ELF-1 (cell line): ENCODE results near the gene C6orf47.

Source experiments
- DNase-seq: peaks from one replicate; pipeline ENCODE4 v3.0.0-alpha.2; 2016; ENCODE audit warnings: low read depth, low spot score

The C6orf47 gene

DNA sequence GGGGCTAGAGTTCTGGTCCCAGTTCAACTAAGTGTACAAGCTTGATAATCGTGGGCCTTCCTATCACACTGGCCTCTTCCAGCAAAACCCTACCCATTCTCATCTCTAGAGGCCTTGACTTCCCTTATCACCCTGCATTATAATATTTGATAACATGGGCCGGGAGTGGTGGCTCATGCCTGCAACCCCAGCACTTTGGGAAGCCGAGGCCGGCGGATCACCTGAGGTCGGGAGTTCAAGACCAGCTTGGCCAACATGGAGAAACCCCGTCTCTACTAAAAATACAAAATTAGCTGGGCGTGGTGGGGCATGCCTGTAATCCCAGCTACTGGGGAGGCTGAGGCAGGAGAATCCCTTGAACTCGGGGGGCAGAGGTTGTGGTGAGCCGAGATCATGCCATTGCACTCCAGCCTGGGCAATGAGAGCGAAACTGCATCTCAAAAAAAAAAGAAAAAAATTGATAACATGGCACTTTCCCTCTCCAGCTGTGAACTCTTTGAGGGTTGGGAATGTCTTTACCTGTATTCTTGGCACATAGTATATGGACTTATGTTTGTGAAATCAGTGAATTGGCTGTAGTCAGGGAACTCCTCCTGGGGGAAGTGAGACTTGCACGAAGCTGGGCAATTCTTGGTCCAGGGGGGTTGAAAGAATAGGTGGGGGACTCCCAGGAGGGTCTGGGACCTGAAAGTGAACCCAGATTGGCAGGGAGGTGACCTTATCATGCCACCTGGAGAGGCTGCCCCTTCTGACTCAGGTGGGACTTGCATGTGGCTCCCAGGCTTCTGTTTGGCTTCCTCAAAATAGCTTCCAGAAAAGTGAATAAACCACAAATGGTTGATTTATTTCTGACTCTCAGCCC lies 915 bp upstream of the C6orf47 start:
- DNase-seq, result no peak

DNA sequence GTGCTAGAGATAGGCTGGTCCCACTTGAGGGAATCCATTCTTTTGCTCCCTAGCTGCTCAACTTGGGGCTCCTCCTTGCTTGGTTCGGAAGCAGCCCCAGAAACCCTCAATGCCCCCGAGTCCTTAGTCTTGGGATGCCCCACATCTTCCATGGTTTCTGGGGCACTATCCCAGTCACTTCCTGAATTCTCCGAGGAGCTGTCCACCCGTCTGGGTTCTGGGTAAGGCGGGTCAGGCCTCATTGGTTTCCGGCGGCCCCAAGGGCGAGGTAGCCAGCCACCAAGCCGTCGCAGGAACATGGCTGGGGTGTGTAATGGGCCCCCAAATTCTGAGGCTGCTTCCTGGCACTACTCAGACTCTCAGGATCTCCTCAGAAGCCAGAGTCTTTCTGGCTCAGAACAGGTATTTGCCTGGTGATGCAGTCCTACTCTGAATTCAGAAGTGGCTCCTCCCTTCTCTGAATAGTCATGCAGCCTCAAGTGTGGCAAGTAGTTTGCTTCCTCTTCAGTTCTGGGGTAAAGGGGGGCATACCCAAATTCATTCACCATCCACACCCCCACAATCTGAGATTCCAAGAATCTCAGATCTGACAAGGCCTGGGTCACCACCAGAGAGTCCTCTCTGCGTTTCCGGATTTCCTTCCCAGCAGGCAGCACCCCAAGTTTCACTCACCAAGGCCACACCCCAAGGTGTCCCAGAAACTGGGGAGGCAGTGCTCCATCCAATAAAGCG lies 763 bp downstream of the C6orf47 start:
- peak; percentile 38 for DNase-seq

DNA sequence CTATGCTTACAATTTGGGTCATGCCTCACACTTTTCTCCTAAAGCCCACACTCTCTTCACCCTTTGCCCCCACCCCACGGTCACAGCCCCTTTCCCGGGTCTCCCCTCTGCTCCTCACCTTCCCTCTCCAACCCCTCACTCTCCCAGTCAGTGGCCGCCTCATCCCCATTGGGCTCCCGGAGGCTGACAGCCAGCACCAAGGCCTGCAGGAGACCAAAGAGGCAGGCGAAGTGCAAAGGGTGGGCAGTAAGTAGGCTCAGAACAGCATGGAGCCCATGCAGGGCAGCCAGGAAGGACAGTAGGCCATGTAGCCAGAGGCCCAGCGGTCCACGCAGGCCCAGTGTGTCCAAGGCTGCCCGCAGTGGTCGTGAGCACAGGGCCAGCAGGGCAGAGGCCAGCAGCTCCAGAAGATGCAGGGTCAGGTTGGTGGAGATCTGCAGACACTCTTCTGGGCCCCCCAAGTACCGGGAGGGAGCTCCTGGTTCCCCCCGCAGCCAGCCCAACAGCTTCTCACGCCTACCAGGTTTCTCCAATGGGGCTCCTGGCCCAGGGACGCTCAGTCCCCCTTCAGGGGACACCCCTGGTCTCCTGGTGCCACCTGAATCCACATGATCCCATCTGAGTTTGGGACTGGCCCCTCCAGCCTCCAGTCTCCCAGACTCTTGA lies 1.5 kb downstream of the C6orf47 start:
- DNase-seq, result no peak

GRCh38 chr6:31658158-31658688 lies 2.4 kb downstream of the C6orf47 start:
- DNase-seq, result no peak

DNA sequence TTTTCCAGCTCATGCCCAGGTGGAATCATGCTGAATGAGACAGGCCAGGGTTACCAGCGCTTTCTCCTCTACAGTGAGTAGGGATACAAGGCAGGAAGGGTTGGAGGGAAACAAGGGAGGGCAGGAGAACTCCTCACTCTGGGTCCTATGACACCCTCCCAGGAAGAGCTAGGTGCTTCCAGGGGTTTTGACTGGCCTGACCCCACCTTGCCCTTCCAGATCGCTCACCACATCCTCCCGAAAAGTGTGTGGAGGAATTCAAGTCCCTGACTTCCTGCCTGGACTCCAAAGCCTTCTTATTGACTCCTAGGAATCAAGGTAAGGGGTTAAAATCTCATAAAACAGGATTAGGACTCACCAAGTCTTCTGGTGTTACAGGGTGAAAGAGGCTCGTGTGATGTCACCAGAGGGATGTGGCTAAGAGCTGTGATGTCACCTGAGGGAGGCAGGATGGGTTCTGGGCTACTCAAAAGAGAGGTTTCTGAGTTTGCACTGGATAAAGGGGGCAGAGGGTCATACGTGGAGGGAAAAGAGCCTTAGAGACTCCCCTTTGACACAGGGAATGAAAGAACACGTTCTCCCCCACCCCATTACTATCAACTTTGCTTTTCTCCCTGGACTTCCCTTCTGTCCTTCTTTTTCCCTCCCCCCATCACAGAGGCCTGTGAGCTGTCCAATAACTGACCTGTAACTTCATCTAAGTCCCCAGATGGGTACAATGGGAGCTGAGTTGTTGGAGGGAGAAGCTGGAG lies 3.0 kb downstream of the C6orf47 start:
- no peak for DNase-seq

GRCh38 chr6:31655349-31656237 lies 5.0 kb downstream of the C6orf47 start, which contains the start of gene APOM:
APOM (plus strand) TSS chr6:31655894; CDS start chr6:31655967, 73 bp downstream.
- no peak for DNase-seq

DNA sequence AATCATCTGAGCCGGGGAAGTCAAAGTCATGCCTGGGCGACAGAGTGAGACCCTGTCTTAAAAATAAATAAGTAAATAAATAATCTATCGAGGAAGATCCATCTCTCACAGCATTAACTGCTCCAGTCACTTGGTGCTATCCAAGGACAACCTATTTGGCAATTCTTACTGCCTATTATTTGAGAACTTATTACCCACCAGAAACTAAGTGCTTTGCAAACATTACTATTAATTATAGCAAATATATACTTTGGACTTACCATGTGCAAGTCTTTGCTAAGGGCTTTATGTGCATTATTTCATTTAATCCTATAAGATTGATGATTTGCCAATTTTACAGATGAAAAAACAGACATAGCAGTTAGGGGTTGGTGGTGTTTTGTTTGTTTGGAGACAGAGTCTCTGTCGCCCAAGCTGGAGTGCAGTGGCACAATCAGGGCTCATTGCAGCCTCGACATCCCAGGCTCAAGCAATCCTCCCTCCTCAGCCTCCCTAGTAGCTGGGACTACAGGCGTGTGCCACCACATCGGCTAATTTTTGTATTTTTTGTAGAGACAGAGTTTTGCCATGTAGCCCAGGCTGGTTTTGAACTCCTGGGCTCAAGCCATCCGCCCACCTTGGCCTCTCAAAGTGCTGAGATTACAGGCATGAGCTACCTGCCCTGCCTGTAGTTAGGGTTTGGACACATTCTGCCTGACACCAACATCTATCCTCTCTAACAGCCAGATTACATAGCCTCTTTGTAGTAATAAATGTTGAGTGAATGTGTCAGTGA lies 5.8 kb downstream of the C6orf47 start:
- DNase-seq, result no peak

DNA sequence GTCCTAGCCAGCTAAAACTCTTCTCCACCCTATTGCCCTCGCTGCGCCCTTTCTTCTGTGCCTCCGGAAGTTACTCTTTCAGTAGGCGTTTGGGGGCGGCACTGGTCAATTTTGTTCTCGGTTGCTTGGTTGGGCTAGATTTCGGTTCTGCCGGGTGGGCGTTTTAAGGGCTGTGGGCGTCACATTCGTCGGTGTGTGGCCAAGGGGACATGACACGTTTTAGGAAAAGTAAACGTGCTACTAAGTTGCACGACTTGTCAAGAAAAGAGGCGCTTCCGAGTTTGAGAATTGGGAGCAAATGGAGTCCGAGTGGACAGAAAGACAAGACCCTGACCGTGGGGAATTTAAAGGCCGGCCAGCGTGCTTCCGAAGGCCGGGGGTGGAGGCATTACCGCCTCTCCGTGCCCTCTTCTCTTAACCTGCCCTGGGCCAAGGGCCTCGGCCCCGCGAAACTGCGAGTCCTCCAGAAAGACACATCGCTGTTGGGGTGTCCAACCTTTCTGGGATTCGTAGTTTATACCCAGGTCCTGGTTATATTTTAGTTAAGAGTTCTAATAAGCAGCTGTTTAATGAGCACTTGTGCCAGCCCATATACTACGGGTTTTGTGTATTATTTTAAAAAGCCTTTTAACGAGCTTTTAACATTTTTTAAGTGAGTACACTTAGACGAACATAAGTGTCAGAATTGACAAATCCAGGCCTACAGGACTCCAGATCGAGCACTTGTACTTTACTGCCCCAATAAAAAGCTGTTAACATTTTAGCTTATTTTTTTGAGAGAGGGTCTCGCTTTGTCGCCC lies 7.5 kb downstream of the C6orf47 start:
- DNase-seq, result peak; percentile 98

GRCh38 chr6:31651602-31652191 lies 8.9 kb downstream of the C6orf47 start:
- DNase-seq, result peak; percentile 93

DNA sequence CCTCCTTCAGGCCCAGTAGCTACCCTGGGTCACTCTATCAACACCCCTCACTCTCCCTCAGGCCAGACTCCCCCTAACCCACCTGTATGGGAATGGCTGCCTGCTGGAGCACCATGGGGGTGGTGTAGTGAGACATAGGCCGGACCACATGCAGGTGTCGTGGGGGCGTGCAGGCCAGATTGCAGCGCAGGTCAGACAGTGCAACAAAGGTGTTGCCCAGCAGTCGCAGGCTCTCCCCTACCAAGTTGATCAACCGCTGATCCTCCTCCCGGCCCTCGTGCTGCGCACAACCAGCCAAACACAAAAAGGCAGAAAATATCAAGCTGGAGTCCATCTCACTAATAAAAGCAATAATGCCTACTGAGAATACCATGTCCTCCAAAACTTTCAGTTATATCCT lies 15.3 kb downstream of the C6orf47 start:
- no peak for DNase-seq

DNA sequence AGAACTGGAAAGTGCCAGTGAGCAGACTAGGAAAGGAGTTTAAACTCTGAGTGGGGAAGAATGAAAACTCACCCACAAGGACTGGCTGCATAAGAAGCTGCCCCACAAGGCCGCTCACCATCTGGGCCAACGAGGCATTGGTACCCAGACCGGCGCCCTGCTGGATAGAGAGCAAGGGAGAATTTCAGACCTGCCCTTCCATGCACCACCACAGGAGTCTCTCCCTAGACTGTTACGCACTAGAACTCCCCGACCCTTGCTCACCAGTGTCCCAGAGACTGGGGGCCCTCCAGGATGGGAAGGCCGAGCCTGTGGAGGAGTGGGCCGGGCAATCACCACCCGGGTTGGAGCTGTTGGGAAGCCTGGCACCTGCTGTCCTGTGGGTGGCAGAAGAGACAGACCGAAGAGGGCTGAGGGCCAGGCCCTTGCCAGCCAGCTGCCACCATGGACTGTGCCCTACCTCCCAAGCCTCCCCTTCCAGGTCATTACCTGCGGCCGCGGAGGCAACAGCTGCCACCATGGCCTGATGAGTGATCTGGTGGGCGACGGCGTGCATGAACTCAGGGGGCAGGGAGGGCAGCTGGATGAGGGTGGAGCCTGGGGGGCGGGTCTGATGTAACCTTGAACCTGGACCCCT lies 16.6 kb downstream of the C6orf47 start:
- DNase-seq, result no peak

- no peak for DNase-seq
Measured at GRCh38 chr6:31642798-31643570, 17.6 kb downstream of the C6orf47 start.

DNA sequence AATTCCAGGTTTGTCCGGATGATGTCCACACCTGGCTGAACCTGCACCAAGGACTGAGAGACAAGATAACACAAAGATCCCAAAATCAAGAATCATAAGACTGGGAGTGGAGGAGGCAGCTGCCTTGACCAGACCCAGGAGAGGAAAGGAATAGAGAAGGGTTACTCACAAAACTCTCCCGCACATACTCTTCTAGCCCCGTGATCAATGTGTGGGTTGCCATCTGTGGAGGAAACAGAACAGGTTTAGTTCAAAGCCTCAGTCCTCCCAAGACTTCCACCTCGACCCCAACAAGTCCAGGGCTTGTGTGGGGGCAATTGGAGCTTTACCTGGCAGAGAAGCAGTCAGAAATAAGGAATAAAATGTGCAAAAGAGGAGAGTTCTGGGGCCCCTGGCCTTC lies 19.2 kb downstream of the C6orf47 start:
- DNase-seq, result no peak

GRCh38 chr6:31640612-31641011 lies 20.0 kb downstream of the C6orf47 start:
- DNase-seq, result no peak

DNA sequence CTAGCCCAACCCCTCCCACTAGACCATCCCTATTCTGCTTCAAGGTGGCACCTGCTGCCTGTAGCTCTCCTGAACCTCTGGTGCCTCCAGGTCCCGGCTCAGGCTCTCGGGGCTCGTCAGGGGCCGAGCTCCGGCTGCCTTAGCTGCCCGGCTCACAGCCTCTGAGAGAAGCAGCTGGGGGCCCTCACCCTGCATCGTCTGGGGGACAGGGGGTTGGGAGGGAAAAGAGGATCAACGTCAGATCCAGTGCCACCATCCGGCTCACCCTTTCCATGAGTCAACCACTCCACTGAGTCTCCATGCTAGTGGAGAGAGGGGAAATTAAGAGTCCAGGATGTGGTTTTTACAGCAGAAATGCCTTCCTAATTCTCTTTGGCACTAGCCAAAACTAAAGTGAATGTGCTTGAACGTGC lies 21.1 kb downstream of the C6orf47 start:
- no peak for DNase-seq

DNA sequence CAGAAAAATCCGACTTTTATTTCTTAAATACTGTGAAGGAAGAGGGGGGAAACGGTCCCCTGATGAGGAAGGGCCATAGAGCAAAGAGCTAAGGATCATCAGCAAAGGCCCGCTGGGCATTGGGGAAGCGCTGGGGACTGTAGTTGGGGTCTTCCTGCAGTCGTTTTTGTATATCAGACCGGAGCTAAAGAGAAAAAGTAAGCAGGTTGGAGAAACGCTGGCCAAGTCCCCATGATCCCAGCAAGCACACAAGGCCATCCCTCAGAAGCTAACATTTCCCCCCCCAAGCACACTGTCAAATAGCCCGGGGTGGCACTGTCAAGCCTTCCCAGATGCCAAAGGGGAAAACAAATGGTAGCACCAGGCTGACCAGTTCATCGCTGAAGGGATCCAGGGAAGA lies 21.5 kb downstream of the C6orf47 start:
- no peak for DNase-seq
